ENCODE measurements around the gene PGM5.

The PGM5 gene

GRCh38 chr9:68417762-68418161, 61.4 kb downstream of the PGM5 start:
- no peak for DNase-seq (ENCODE audit: low read depth)
- no peak for TF ChIP-seq CTCF (IDR thresholded peaks at IDR 0.05; ENCODE audit: insufficient read depth, low read depth, low read length, missing control alignments)
- no peak overlapping the region for H3K4me3 ChIP-seq (ENCODE audit: low read length)

- TF ChIP-seq CTCF (IDR thresholded peaks at IDR 0.05; ENCODE audit: insufficient read depth, low read depth, low read length, missing control alignments), result no peak
- no peak overlapping the region for H3K4me3 ChIP-seq (ENCODE audit: low read length)
- DNase-seq (ENCODE audit: low read depth), result no peak
These were observed 61.9 kb downstream of the PGM5 start for GRCh38 chr9:68418259-68418845.

- no peak overlapping the region for H3K4me3 ChIP-seq (ENCODE audit: low read length)
- DNase-seq (ENCODE audit: low read depth), result no peak
- TF ChIP-seq CTCF (IDR thresholded peaks at IDR 0.05; ENCODE audit: insufficient read depth, low read depth, low read length, missing control alignments), result no peak
These were observed 63.5 kb downstream of the PGM5 start for GRCh38 chr9:68419901-68420300.

- no peak for TF ChIP-seq CTCF (IDR thresholded peaks at IDR 0.05; ENCODE audit: insufficient read depth, low read depth, low read length, missing control alignments)
- no peak for DNase-seq (ENCODE audit: low read depth)
- no peak overlapping the region for H3K4me3 ChIP-seq (ENCODE audit: low read length)
These were observed 70.3 kb downstream of the PGM5 start for GRCh38 chr9:68426755-68427154.

- H3K4me3 ChIP-seq (ENCODE audit: low read length), result no peak overlapping the region
- TF ChIP-seq CTCF (IDR thresholded peaks at IDR 0.05; ENCODE audit: insufficient read depth, low read depth, low read length, missing control alignments), result no peak
- DNase-seq (ENCODE audit: low read depth), result no peak
These were observed 71.0 kb downstream of the PGM5 start for GRCh38 chr9:68427216-68427977.

GRCh38 chr9:68428481-68428880, 72.1 kb downstream of the PGM5 start:
- TF ChIP-seq CTCF (IDR thresholded peaks at IDR 0.05; ENCODE audit: insufficient read depth, low read depth, low read length, missing control alignments), result no peak
- no peak for DNase-seq (ENCODE audit: low read depth)
- H3K4me3 ChIP-seq (ENCODE audit: low read length), result no peak overlapping the region

- DNase-seq (ENCODE audit: low read depth), result no peak
- no peak for TF ChIP-seq CTCF (IDR thresholded peaks at IDR 0.05; ENCODE audit: insufficient read depth, low read depth, low read length, missing control alignments)
- H3K4me3 ChIP-seq (ENCODE audit: low read length), result no peak overlapping the region
These were observed 73.2 kb downstream of the PGM5 start for GRCh38 chr9:68429631-68430030.
